ENCODE data around the gene SMIM36.
"Not testable (repeated sequence)": the region's sequence is repeated elsewhere in the genome, so short reads cannot be mapped to it uniquely, and the experiment has no call there.

SMIM36 gene

DNA sequence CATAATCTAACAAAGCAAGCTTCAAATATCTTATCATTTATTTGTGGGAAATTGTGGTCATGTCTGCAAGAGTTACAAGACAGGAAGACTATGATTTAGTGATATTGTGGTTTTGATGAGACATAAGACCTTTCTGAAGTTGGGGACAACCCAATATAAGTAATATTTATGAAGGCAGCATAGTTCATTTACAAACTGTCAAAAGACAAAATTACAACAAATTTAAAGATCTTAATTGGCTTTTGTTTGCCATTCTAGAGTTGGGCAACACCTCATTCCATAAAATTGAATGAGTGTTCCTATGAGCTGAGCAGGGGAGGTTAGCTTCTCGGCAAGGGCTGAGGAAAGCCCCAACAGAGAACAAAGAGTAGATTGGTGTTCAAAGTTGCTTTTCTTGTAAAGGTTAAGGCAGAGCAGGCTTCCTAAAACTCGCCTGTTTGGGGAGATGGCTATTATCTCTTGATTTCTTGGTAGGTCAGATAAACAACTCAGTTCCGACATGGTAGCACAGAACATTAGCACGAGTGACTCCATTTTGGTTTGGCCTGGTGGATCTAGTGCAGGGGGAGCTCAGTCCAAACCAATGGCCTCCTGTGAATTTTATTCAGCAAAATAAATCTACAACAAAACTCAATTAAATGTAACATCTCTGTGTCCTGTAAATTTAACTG lies 78.8 kb downstream of the SMIM36 start:
- H3K27ac ChIP-seq (ENCODE audit: low read depth, low read length), result no peak overlapping the region
- H3K27me3 ChIP-seq (ENCODE audit: insufficient read depth, low read length), result no peaks in the 10 kb centered on the region
- no peak overlapping the region for H3K4me3 ChIP-seq (ENCODE audit: low read length)
- H3K4me1 ChIP-seq (ENCODE audit: insufficient read depth, low read length), result peaks cover 6% of the 10 kb centered on the region; the same call in 1 of the 2 replicates
- H3K36me3 ChIP-seq (ENCODE audit: insufficient read depth, low read length), result no peaks in the 10 kb centered on the region
- H3K9ac ChIP-seq (ENCODE audit: low read depth, low read length), result no peak overlapping the region
- 94% methylated on average over 4 of the region's 4 CpGs for WGBS
- no peaks in the 10 kb centered on the region for H3K9me3 ChIP-seq (ENCODE audit: insufficient read depth, low read depth, low read length)

DNA sequence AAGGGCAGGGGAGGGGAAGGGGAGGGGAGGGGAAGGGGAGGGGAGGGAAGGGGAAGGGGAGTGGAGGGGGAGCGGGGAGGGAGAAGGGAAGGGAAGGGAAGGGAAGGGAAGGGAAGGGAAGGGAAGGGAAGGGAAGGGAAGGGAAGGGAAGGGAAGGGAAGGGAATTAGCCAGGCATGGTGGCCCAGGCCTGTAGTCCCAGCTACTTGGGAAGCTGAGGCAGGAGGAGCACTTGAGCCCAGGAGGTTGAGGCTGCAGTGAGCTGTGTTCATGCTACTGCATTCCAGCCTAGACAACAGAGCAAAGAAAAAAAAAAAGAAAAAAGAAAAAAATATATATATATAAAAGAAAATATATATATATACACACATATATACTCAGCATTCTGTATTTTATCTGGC lies 79.3 kb downstream of the SMIM36 start:
- not testable (repeated sequence) for H3K9me3 ChIP-seq (ENCODE audit: insufficient read depth, low read depth, low read length); H3K27me3 ChIP-seq (ENCODE audit: insufficient read depth, low read length); H3K4me3 ChIP-seq (ENCODE audit: low read length); H3K4me1 ChIP-seq (ENCODE audit: insufficient read depth, low read length); H3K27ac ChIP-seq (ENCODE audit: low read depth, low read length); H3K36me3 ChIP-seq (ENCODE audit: insufficient read depth, low read length); H3K9ac ChIP-seq (ENCODE audit: low read depth, low read length)
- WGBS, result no CpG with 5 or more reads among the region's 1 CpG

DNA sequence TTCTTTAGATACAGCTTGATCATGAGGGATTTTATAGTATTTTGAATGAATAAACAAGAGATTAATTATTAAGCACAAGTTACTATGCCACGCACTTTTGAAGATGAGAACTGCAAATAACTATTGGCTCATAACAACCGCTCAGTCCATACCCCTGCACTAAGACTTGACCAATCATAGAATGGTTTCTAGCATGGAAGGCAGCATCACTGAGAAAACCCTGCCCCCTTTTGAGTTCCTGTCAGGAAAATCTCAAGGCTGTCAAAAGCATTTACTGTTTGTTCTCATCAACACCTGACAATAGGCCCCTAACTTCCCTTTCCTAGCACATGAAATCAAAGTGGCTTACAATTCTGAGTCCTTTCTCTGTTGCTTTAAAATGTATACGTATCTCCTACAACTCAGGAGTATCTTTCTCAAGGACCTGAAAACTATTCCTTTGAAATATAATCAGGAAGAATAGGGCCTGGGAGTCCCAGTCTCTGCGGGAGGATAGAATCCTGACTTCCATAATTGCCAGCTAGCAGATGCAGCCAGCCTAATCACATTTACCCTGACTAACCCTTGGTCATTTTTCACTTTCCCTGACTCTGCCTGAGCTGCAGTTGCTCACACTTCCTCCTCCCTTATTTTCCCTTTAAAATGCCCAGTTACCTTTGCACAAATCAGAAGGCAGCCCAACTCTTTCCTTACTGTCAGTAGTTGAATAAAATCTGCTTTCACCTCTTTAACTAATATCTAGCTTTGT lies 80.5 kb downstream of the SMIM36 start:
- no peak overlapping the region for H3K9ac ChIP-seq (ENCODE audit: low read depth, low read length)
- H3K27me3 ChIP-seq (ENCODE audit: insufficient read depth, low read length), result no peaks in the 10 kb centered on the region
- H3K9me3 ChIP-seq (ENCODE audit: insufficient read depth, low read depth, low read length), result no peaks in the 10 kb centered on the region
- WGBS, result 77% methylated on average over 4 of the region's 4 CpGs
- 0 out of 2 replicates have a peak, but pooled peaks cover 2% of the 10 kb centered on the region for H3K4me1 ChIP-seq (ENCODE audit: insufficient read depth, low read length)
- no peaks in the 10 kb centered on the region for H3K36me3 ChIP-seq (ENCODE audit: insufficient read depth, low read length)
- H3K27ac ChIP-seq (ENCODE audit: low read depth, low read length), result no peak overlapping the region
- H3K4me3 ChIP-seq (ENCODE audit: low read length), result no peak overlapping the region

DNA sequence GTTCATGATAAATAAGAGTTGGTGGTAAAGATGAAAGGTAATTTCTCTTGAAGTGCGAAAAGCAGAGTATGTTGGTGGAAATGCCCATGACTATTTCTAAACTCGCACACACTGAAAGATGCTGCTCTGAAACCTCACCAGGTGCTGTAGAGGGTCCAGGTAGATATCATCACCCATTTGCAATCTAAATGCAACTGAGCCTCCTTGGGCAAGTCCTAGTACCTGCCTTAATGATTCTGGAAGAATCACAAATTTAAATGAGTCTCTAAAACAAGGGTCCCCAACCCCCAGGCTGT lies 83.7 kb downstream of the SMIM36 start:
- H3K9me3 ChIP-seq (ENCODE audit: insufficient read depth, low read depth, low read length), result no peaks in the 10 kb centered on the region
- no peak overlapping the region for H3K4me3 ChIP-seq (ENCODE audit: low read length)
- no peak overlapping the region; the same call in 1 of the 2 replicates for H3K9ac ChIP-seq (ENCODE audit: low read depth, low read length)
- H3K4me1 ChIP-seq (ENCODE audit: insufficient read depth, low read length), result no peaks in the 10 kb centered on the region
- WGBS, result 96% methylated on average over 2 of the region's 2 CpGs
- H3K36me3 ChIP-seq (ENCODE audit: insufficient read depth, low read length), result no peaks in the 10 kb centered on the region
- no peaks in the 10 kb centered on the region for H3K27me3 ChIP-seq (ENCODE audit: insufficient read depth, low read length)
- H3K27ac ChIP-seq (ENCODE audit: low read depth, low read length), result no peak overlapping the region

DNA sequence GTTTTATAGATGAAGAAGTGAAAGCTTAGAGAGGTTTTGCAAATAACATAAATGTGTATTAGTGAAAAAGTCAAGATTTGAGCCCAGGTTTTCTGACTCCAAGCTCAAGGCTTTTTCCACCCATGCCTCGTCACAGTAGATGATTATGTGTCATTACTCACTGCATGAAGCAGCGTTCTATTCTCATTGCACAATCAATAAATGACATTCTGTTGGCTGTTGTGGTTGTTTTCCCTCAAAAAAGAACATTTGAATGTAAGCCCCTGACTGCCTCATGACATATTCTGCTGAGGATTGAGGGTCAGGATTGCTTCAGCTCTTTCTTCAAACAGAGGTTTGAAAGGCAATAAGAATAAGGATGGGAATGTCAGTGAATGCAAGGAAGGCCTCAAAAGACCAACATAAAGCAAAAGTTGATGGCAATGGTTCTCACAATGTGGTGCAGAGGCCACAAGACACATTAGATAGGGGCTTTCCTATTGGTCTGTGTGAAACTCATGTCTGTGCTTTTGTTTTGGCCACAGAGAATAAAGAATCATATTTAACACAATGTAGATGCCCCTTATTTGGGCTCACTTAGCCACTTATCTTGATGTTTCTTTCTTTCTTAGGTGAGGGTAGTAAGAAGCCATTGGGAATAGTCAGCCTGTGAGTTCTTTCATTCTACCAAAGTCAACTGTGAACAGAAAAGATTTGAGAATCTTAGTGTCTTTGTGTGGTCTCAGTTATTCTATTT lies 84.2 kb downstream of the SMIM36 start:
- Histone ChIP-seq H3K4me1 (ENCODE audit: insufficient read depth, low read length) (peaks cover 3% of the 10 kb centered on the region; the same call in 1 of the 2 replicates), H3K9ac (ENCODE audit: low read depth, low read length) (no peak overlapping the region; the same call in 1 of the 2 replicates), H3K27ac (ENCODE audit: low read depth, low read length) (no peak overlapping the region), H3K36me3 (ENCODE audit: insufficient read depth, low read length) (no peaks in the 10 kb centered on the region), H3K4me3 (ENCODE audit: low read length) (no peak overlapping the region), H3K9me3 (ENCODE audit: insufficient read depth, low read depth, low read length) (no peaks in the 10 kb centered on the region), H3K27me3 (ENCODE audit: insufficient read depth, low read length) (no peaks in the 10 kb centered on the region)
- WGBS, result 86% methylated on average over 2 of the region's 2 CpGs

DNA sequence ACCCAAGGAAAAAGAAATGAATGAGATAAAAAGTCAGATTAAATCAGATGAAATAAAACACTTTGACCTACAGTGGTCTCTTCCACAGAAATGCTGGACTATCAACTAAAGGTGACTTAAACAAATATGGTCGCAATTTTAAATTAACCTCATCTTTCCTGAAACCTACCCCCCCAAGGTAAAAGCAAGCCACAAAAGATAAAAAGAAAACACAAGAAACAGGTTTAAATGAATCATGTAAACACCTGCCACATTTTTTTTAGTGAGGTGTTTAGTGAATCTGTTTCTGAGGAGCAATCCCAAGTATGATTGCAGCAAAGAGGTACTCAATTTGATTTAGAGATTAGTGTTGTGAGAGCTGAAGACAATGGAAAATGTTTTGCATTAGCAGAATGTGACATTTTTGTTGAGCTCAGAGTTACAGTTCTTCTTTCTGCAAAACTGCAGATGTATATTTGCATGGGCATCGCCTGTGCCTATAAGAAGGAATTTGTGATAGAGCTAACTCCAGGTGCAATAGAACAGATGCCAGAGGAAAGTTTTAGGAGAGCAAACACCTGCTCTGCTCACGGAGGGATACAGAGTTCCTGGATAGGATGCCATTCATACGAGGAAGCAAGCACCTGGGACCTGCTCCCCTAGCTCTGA lies 86.2 kb downstream of the SMIM36 start:
- whole genome bisulfite sequencing, result 78% methylated on average over 4 of the region's 4 CpGs

DNA sequence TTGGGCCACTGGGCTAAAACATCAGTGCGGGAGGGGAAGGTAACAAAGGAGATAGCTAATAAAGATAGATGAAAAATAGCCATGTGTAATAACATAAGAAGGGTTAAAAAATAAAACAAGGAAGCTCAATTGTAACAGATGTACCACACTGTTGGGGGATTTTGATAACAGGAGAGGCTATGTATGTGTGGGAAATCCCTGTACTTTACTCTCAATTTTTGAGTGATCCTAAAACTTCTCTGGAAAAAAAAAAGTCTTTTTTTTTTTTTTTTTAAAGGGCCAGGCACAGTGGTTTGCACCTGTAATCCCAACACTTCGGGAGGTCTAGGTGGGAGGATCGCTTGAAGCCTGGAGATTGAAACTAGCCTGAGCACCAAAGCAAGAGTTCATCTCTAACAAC lies 87.7 kb downstream of the SMIM36 start:
- no peak overlapping the region for H3K4me3 ChIP-seq (ENCODE audit: low read length)
- peaks cover 13% of the 10 kb centered on the region; the same call in 1 of the 2 replicates for H3K4me1 ChIP-seq (ENCODE audit: insufficient read depth, low read length)
- WGBS, result 100% methylated on average over 3 of the region's 3 CpGs
- H3K9me3 ChIP-seq (ENCODE audit: insufficient read depth, low read depth, low read length), result no peaks in the 10 kb centered on the region
- no peak overlapping the region for H3K27ac ChIP-seq (ENCODE audit: low read depth, low read length)
- H3K36me3 ChIP-seq (ENCODE audit: insufficient read depth, low read length), result peaks cover 5% of the 10 kb centered on the region
- no peaks in the 10 kb centered on the region for H3K27me3 ChIP-seq (ENCODE audit: insufficient read depth, low read length)
- H3K9ac ChIP-seq (ENCODE audit: low read depth, low read length), result no peak overlapping the region

More for the DNA sequence above, 86.2 kb downstream of the SMIM36 start:
- no peaks in the 10 kb centered on the region for H3K36me3 ChIP-seq (ENCODE audit: insufficient read depth, low read length)
- H3K27ac ChIP-seq (ENCODE audit: low read depth, low read length), result no peak overlapping the region
- no peak overlapping the region for H3K9ac ChIP-seq (ENCODE audit: low read depth, low read length)
- no peak overlapping the region for H3K4me3 ChIP-seq (ENCODE audit: low read length)
- no peaks in the 10 kb centered on the region for H3K9me3 ChIP-seq (ENCODE audit: insufficient read depth, low read depth, low read length)
- H3K27me3 ChIP-seq (ENCODE audit: insufficient read depth, low read length), result no peaks in the 10 kb centered on the region
- H3K4me1 ChIP-seq (ENCODE audit: insufficient read depth, low read length), result peaks cover 8% of the 10 kb centered on the region; the same call in 1 of the 2 replicates

DNA sequence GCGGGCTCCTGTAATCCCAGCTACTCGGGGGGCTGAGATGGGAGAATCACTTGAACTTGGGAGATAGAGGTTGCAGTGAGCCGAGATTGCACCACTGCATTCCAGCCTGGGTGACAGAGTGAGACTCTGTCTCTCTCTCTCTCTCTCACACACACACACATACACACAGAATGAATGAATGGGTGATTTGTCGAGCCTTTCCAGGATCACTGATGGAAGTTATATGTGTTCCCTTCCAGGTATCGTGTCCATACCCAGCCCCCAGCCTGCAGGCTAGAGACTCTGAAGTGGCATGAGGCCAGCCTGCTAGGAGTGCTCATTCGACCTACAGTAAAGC lies 88.5 kb downstream of the SMIM36 start:
- H3K9me3 ChIP-seq (ENCODE audit: insufficient read depth, low read depth, low read length); H3K27ac ChIP-seq (ENCODE audit: low read depth, low read length); H3K36me3 ChIP-seq (ENCODE audit: insufficient read depth, low read length); H3K27me3 ChIP-seq (ENCODE audit: insufficient read depth, low read length); H3K4me3 ChIP-seq (ENCODE audit: low read length); H3K9ac ChIP-seq (ENCODE audit: low read depth, low read length): not testable (repeated sequence)
- peaks cover 13% of the 10 kb centered on the region; the same call in 1 of the 2 replicates for H3K4me1 ChIP-seq (ENCODE audit: insufficient read depth, low read length)
- WGBS, result 90% methylated on average over 6 of the region's 6 CpGs

DNA sequence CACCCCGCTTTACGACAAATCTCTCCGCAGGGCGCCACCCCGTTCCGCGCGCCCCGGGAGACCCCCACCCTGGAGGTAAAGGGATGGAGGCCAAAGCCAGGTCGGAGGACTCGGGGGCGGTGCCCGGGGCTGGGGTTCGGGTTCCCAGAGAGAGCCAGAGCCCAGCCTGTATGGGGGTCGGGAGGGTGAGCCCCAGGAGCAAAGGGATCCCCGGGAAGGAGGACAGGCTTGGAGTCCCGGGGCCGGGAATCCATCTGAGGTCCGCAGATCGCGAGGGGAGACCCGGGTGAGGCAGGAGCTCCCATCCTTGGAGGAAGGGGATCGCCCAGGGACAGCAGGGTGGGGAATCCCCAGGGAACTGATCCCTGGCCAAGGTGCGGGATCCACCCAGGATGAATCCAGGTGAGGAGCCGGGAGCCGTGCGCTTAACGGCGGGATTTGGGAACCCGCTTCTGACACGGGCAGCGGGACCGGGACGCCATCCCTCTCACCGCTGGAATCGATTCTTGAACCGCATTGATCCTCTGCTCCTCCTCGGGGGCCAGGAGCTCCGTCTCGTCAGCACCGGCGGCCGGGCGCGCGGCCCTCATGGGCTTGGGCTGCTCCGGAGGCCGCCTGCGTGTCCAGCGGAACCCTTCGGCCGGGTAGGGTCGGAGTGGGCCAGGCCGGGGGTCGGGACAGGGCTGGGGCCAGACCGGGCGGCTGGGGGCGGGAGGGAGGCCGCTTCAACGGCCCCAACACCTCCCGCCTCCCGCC lies 89.9 kb downstream of the SMIM36 start, which contains the start of gene MMD:
TSS of gene MMD (minus strand) at position 657 of the 756 bp plus-strand sequence. CDS start at position 517, 140 bp downstream.
- H3K36me3 ChIP-seq (ENCODE audit: insufficient read depth, low read length), result peaks cover 5% of the 10 kb centered on the region
- H3K4me1 ChIP-seq (ENCODE audit: insufficient read depth, low read length), result peaks cover 13% of the 10 kb centered on the region; the same call in 1 of the 2 replicates
- H3K4me3 ChIP-seq (ENCODE audit: low read length), result peak within 1 kb of the TSS; percentile 98
- H3K9ac ChIP-seq (ENCODE audit: low read depth, low read length), result peak within 1 kb of the TSS; percentile 86
- H3K27me3 ChIP-seq (ENCODE audit: insufficient read depth, low read length), result no peaks in the 10 kb centered on the region
- H3K27ac ChIP-seq (ENCODE audit: low read depth, low read length), result peak within 1 kb of the TSS; percentile 87
- H3K9me3 ChIP-seq (ENCODE audit: insufficient read depth, low read depth, low read length), result no peaks in the 10 kb centered on the region
- under 1% methylated on average over 62 of the region's 62 CpGs for WGBS

DNA sequence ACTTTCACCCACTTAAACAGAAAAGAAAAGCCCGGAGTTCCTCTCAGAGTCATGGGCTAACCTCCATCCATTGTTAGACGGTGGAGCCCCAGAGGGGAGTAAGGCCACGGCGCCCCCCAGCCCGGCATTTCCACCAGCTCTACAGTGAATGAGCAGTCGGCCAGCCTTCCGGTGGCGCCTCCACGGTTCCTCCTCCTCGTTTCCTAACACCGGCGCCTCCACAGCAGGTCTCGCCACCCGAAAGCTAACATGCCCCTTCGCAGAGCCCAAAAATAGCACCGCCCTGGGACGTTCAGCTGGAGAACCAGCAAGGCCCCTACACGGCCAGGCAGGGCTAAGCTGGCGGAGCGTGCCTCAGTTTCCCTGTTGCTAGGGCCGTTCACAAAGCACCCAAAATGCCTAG lies 90.5 kb downstream of the SMIM36 start:
- Histone ChIP-seq H3K27me3 (ENCODE audit: insufficient read depth, low read length) (no peaks in the 10 kb centered on the region), H3K36me3 (ENCODE audit: insufficient read depth, low read length) (peaks cover 5% of the 10 kb centered on the region), H3K27ac (ENCODE audit: low read depth, low read length) (peak overlapping the region; percentile 87), H3K4me3 (ENCODE audit: low read length) (peak overlapping the region; percentile 98), H3K9me3 (ENCODE audit: insufficient read depth, low read depth, low read length) (no peaks in the 10 kb centered on the region), H3K4me1 (ENCODE audit: insufficient read depth, low read length) (peaks cover 13% of the 10 kb centered on the region; the same call in 1 of the 2 replicates), H3K9ac (ENCODE audit: low read depth, low read length) (peak overlapping the region; percentile 86)
- WGBS, result 2% methylated on average over 21 of the region's 21 CpGs

Measured in HUES64 (cell line).